Loucy (cell line): ENCODE data around the gene CYB5A.

Source experiments
- CTCF ChIP-seq: fragments of 200-600 bp; sonication (generic); conservative IDR thresholded peaks from 2 replicates; pipeline ENCODE4 v1.5.1; 2014; ENCODE audit warnings: mild to moderate bottlenecking, antibody characterized with exemption, low read length
- EZH2phosphoT487 ChIP-seq: fragments of 200-600 bp; IDR thresholded peaks from 2 replicates; pipeline ENCODE4 v1.6.1; 2018; ENCODE audit warnings: antibody characterized with exemption, mild to moderate bottlenecking, moderate library complexity, borderline replicate concordance

GRCh38 chr18:74216661-74217110, 75.1 kb downstream of the CYB5A start:
- TF ChIP-seq CTCF, result no peak
- no peak for TF ChIP-seq EZH2phosphoT487
